Astrocyte of the cerebellum (primary cell): ENCODE results near the gene RAB32.

Source experiments
- DNase-seq: peaks from one replicate; pipeline ENCODE4 v3.0.0-alpha.2; 2011; ENCODE audit warnings: low read depth
- H3K4me3 ChIP-seq: 2 replicates; pipeline ENCODE4 v1.5.1; 2011; ENCODE audit warnings: mild to moderate bottlenecking, low read depth, low read length, moderate library complexity
- in situ Hi-C: cut with HindIII; loops from 2 replicates; pipeline ENCODE4 v1.10.0; 2017; ENCODE audit warnings: low sequenced_read_pairs
- TF ChIP-seq, protein P1 (sequence below): IDR thresholded peaks from 2 replicates; pipeline ENCODE4 v1.5.1; 2012; ENCODE audit warnings: low read length, low read depth, moderate library complexity, mild to moderate bottlenecking; ENCODE audit errors: missing control alignments

RAB32 gene

GRCh38 chr6:146542881-146543210 is 787 bp upstream of the RAB32 start:
- no peak for DNase-seq
- H3K4me3 ChIP-seq = peak overlapping the region; percentile 82
- TF ChIP-seq, protein P1, sequence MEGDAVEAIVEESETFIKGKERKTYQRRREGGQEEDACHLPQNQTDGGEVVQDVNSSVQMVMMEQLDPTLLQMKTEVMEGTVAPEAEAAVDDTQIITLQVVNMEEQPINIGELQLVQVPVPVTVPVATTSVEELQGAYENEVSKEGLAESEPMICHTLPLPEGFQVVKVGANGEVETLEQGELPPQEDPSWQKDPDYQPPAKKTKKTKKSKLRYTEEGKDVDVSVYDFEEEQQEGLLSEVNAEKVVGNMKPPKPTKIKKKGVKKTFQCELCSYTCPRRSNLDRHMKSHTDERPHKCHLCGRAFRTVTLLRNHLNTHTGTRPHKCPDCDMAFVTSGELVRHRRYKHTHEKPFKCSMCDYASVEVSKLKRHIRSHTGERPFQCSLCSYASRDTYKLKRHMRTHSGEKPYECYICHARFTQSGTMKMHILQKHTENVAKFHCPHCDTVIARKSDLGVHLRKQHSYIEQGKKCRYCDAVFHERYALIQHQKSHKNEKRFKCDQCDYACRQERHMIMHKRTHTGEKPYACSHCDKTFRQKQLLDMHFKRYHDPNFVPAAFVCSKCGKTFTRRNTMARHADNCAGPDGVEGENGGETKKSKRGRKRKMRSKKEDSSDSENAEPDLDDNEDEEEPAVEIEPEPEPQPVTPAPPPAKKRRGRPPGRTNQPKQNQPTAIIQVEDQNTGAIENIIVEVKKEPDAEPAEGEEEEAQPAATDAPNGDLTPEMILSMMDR = no peak
- in situ Hi-C loops = no loop called here

DNA sequence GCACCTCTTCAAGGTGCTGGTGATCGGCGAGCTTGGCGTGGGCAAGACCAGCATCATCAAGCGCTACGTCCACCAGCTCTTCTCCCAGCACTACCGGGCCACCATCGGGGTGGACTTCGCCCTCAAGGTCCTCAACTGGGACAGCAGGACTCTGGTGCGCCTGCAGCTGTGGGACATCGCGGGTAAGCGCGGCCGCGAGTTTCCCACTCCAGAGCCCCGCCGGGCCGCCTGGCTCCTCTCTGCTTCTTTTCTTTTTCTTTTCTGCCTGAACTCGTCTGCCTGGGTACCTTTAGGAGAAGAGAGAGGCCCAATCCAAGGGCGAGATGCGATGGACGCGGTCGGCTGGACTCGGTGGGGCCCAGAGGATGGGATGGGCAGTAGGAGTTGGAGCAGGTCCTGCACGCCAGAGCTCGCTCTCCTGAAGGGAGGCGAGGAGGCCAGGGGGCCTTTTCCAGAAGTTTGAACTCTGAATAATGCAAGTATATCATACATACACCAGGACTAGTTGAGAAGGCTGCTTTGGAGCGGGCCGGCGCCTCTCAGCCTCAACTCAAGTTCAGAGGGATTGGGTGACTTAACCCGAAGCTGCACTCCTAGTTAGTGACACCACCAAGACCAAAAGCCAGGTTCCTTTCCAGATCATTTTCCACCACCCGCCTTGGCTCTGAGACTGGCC is 445 bp downstream of the RAB32 start:
- TF ChIP-seq, protein P1 = no peak
- DNase-seq = no peak
- peak overlapping the region; percentile 82 for H3K4me3 ChIP-seq
- in situ Hi-C loops = no loop called here

DNA sequence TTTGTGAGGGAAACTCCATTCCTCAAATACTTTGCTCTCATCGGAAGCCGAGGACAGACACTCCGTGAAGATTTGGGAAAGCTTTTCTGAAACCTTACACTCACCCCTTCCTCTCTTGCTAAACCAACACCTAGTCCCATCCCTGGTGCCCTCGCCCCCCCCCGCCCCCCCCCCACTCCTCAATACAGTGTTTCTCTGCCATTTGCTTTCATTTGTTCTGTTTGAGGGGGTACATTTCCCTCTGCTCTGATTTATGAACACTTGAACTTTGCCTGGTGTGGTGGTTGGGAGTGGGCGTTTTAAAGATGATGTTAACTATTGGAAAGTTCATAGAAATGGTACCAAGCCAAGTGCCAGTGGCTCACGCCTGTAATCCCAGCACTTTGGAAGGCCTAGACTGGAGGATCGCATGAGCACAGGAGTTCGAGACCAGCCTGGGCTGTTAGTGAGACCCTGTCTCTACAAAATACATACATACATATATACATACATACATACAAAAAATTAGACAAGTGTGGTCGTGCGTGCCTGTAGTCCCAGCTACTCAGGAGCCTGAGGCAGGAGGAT is 1.1 kb downstream of the RAB32 start:
- in situ Hi-C loops = no loop called here
- no peak for DNase-seq
- H3K4me3 ChIP-seq = peak overlapping the region; percentile 82
- TF ChIP-seq, protein P1 = no peak

DNA sequence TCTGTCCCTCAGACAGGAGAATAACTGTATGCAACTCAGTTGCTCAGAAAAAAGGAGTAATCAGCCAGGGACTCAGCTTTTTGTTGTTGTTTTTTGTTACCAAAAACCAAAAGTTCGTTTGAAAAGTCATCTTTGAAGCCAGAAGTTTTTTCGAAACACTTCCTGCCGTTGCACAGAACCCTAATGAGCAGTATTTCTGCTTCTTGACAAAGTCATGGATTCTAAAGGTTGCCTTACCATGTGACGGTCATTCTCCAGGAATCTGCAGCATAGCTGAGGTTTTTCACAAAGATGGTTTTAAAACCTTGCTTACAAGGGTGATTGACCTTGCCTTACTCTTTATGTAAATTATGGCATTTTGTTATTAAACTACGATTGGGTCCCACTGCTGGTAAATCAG is 1.9 kb downstream of the RAB32 start:
- peak; percentile 50 for DNase-seq
- TF ChIP-seq, protein P1 = no peak
- H3K4me3 ChIP-seq = peak overlapping the region; percentile 82
- in situ Hi-C loops = no loop called here

DNA sequence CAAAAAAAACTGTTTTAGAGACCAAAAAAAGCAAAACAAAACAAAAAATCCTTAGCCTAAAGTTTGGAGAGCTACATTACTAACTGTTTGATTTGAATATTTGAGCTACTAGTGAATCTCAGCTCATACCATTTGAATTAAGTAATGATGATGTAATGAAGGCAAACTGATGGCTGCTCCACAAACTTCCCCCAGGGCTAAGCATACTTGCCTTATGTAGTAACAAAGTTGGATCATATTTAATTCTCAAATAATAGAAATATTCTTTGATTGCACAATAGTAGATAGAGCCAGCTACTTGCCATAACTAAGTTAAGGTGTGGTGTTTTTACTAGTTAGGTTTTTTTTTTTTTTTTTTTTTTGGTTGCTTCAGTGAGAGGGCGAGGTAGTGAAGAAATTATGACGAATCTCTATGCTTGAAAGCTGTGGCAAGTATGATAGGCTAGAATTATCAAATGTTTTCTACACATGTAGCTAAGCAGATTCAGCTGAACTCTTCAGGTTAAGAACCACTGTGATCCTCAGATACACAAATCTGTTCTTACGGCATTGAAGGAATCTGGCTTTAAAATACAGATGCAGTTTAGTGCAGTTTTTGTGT is 2.9 kb downstream of the RAB32 start:
- peak overlapping the region; percentile 9 for H3K4me3 ChIP-seq
- DNase-seq = peak; percentile 76
- TF ChIP-seq, protein P1 = no peak
- in situ Hi-C loops = no loop called here

DNA sequence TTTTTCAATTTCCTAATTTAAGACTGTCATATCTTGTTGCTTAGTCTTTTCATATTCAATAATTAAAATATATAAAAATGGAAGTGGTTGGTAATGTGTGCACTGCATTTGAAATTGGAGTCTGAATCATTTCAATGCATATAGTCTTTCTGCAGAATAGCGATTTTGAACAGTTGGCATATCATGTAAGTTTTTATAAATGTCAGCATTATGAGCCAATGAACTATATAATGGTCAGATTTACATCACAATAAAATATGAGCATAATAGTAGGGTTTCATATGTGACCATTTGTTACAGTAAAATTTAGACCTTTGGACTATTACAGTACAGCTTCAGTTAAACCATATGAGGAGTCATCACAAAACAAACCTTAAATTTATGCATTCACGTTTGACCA is 4.3 kb downstream of the RAB32 start:
- no peak for DNase-seq
- H3K4me3 ChIP-seq = no peak overlapping the region
- in situ Hi-C loops = no loop called here
- TF ChIP-seq, protein P1 = no peak
